Measurements from ENCODE around the gene COX10.
"Not testable (repeated sequence)": the region's sequence is repeated elsewhere in the genome, so short reads cannot be mapped to it uniquely, and the experiment has no call there.

Gene COX10

GRCh38 chr17:14069251-14070021, at the start of gene COX10:
Gene COX10 (plus strand): TSS chr17:14069504. CDS start chr17:14069606, 102 bp downstream.
- Histone ChIP-seq H3K4me1 (ENCODE audit: insufficient read depth, low read length) (peaks cover 17% of the 10 kb centered on the region), H2AFZ (ENCODE audit: low read depth, low read length) (peak within 1 kb of the TSS; percentile 88), H3K4me3 (ENCODE audit: low read length) (peak within 1 kb of the TSS; percentile 87), H3K9me3 (ENCODE audit: low read length) (peaks cover 13% of the 10 kb centered on the region), H3K27me3 (ENCODE audit: insufficient read depth, low read length) (no peaks in the 10 kb centered on the region), H3K36me3 (ENCODE audit: insufficient read depth, low read length) (peaks cover 9% of the 10 kb centered on the region)

GRCh38 chr17:14021651-14022294, 47.5 kb upstream of the COX10 start:
- H2AFZ ChIP-seq (ENCODE audit: low read depth, low read length); H3K27me3 ChIP-seq (ENCODE audit: insufficient read depth, low read length); H3K36me3 ChIP-seq (ENCODE audit: insufficient read depth, low read length); H3K4me3 ChIP-seq (ENCODE audit: low read length); H3K9me3 ChIP-seq (ENCODE audit: low read length); H3K4me1 ChIP-seq (ENCODE audit: insufficient read depth, low read length): not testable (repeated sequence)

- not testable (repeated sequence) for H3K4me3 ChIP-seq (ENCODE audit: low read length); H3K27me3 ChIP-seq (ENCODE audit: insufficient read depth, low read length); H2AFZ ChIP-seq (ENCODE audit: low read depth, low read length); H3K9me3 ChIP-seq (ENCODE audit: low read length); H3K4me1 ChIP-seq (ENCODE audit: insufficient read depth, low read length)
- H3K36me3 ChIP-seq (ENCODE audit: insufficient read depth, low read length) = peaks cover 16% of the 10 kb centered on the region
Measured at GRCh38 chr17:14029755-14030154, 39.5 kb upstream of the COX10 start.

GRCh38 chr17:14032234-14032633, 37.1 kb upstream of the COX10 start:
- Histone ChIP-seq H3K4me3 (ENCODE audit: low read length) (no peak overlapping the region), H3K4me1 (ENCODE audit: insufficient read depth, low read length) (no peaks in the 10 kb centered on the region), H3K27me3 (ENCODE audit: insufficient read depth, low read length) (no peaks in the 10 kb centered on the region), H3K36me3 (ENCODE audit: insufficient read depth, low read length) (peaks cover 16% of the 10 kb centered on the region), H2AFZ (ENCODE audit: low read depth, low read length) (no peak overlapping the region), H3K9me3 (ENCODE audit: low read length) (peaks cover 2% of the 10 kb centered on the region)

GRCh38 chr17:14033166-14033565, 36.1 kb upstream of the COX10 start:
- H3K36me3 ChIP-seq (ENCODE audit: insufficient read depth, low read length) = peaks cover 16% of the 10 kb centered on the region
- no peaks in the 10 kb centered on the region for H3K4me1 ChIP-seq (ENCODE audit: insufficient read depth, low read length)
- H3K9me3 ChIP-seq (ENCODE audit: low read length) = peaks cover 2% of the 10 kb centered on the region
- no peak overlapping the region for H3K4me3 ChIP-seq (ENCODE audit: low read length)
- H3K27me3 ChIP-seq (ENCODE audit: insufficient read depth, low read length) = no peaks in the 10 kb centered on the region
- H2AFZ ChIP-seq (ENCODE audit: low read depth, low read length) = no peak overlapping the region

- Histone ChIP-seq H3K36me3 (ENCODE audit: insufficient read depth, low read length) (peaks cover 16% of the 10 kb centered on the region), H2AFZ (ENCODE audit: low read depth, low read length) (no peak overlapping the region), H3K4me1 (ENCODE audit: insufficient read depth, low read length) (no peaks in the 10 kb centered on the region), H3K4me3 (ENCODE audit: low read length) (no peak overlapping the region), H3K27me3 (ENCODE audit: insufficient read depth, low read length) (no peaks in the 10 kb centered on the region), H3K9me3 (ENCODE audit: low read length) (no peaks in the 10 kb centered on the region)
Measured at GRCh38 chr17:14037453-14037852, 31.9 kb upstream of the COX10 start.

GRCh38 chr17:14038206-14038605, 31.1 kb upstream of the COX10 start:
- no peak overlapping the region for H3K4me3 ChIP-seq (ENCODE audit: low read length)
- peaks cover 11% of the 10 kb centered on the region for H3K36me3 ChIP-seq (ENCODE audit: insufficient read depth, low read length)
- no peaks in the 10 kb centered on the region for H3K27me3 ChIP-seq (ENCODE audit: insufficient read depth, low read length)
- no peak overlapping the region for H2AFZ ChIP-seq (ENCODE audit: low read depth, low read length)
- no peaks in the 10 kb centered on the region for H3K9me3 ChIP-seq (ENCODE audit: low read length)
- no peaks in the 10 kb centered on the region for H3K4me1 ChIP-seq (ENCODE audit: insufficient read depth, low read length)

GRCh38 chr17:14042411-14042810, 26.9 kb upstream of the COX10 start:
- no peaks in the 10 kb centered on the region for H3K9me3 ChIP-seq (ENCODE audit: low read length)
- no peak overlapping the region for H3K4me3 ChIP-seq (ENCODE audit: low read length)
- no peaks in the 10 kb centered on the region for H3K4me1 ChIP-seq (ENCODE audit: insufficient read depth, low read length)
- no peaks in the 10 kb centered on the region for H3K36me3 ChIP-seq (ENCODE audit: insufficient read depth, low read length)
- no peak overlapping the region for H2AFZ ChIP-seq (ENCODE audit: low read depth, low read length)
- H3K27me3 ChIP-seq (ENCODE audit: insufficient read depth, low read length) = no peaks in the 10 kb centered on the region

GRCh38 chr17:14044702-14045101, 24.6 kb upstream of the COX10 start:
- H3K4me1 ChIP-seq (ENCODE audit: insufficient read depth, low read length) = no peaks in the 10 kb centered on the region
- no peak overlapping the region for H2AFZ ChIP-seq (ENCODE audit: low read depth, low read length)
- H3K9me3 ChIP-seq (ENCODE audit: low read length) = no peaks in the 10 kb centered on the region
- no peaks in the 10 kb centered on the region for H3K27me3 ChIP-seq (ENCODE audit: insufficient read depth, low read length)
- H3K4me3 ChIP-seq (ENCODE audit: low read length) = no peak overlapping the region
- no peaks in the 10 kb centered on the region for H3K36me3 ChIP-seq (ENCODE audit: insufficient read depth, low read length)

GRCh38 chr17:14046978-14047377, 22.3 kb upstream of the COX10 start:
- Histone ChIP-seq H3K9me3 (ENCODE audit: low read length) (peaks cover 2% of the 10 kb centered on the region), H3K4me1 (ENCODE audit: insufficient read depth, low read length) (no peaks in the 10 kb centered on the region), H3K36me3 (ENCODE audit: insufficient read depth, low read length) (peaks cover 4% of the 10 kb centered on the region), H3K4me3 (ENCODE audit: low read length) (no peak overlapping the region), H2AFZ (ENCODE audit: low read depth, low read length) (no peak overlapping the region), H3K27me3 (ENCODE audit: insufficient read depth, low read length) (no peaks in the 10 kb centered on the region)

GRCh38 chr17:14047591-14047990, 21.7 kb upstream of the COX10 start:
- peaks cover 4% of the 10 kb centered on the region for H3K36me3 ChIP-seq (ENCODE audit: insufficient read depth, low read length)
- H3K4me3 ChIP-seq (ENCODE audit: low read length) = no peak overlapping the region
- no peaks in the 10 kb centered on the region for H3K27me3 ChIP-seq (ENCODE audit: insufficient read depth, low read length)
- no peaks in the 10 kb centered on the region for H3K4me1 ChIP-seq (ENCODE audit: insufficient read depth, low read length)
- no peak overlapping the region for H2AFZ ChIP-seq (ENCODE audit: low read depth, low read length)
- peaks cover 2% of the 10 kb centered on the region for H3K9me3 ChIP-seq (ENCODE audit: low read length)

GRCh38 chr17:14048169-14048568, 21.1 kb upstream of the COX10 start:
- Histone ChIP-seq H3K4me3 (ENCODE audit: low read length) (no peak overlapping the region), H3K27me3 (ENCODE audit: insufficient read depth, low read length) (no peaks in the 10 kb centered on the region), H3K9me3 (ENCODE audit: low read length) (peaks cover 2% of the 10 kb centered on the region), H2AFZ (ENCODE audit: low read depth, low read length) (no peak overlapping the region), H3K4me1 (ENCODE audit: insufficient read depth, low read length) (no peaks in the 10 kb centered on the region), H3K36me3 (ENCODE audit: insufficient read depth, low read length) (peaks cover 4% of the 10 kb centered on the region)

GRCh38 chr17:14050616-14051015, 18.7 kb upstream of the COX10 start:
- H3K27me3 ChIP-seq (ENCODE audit: insufficient read depth, low read length) = no peaks in the 10 kb centered on the region
- peaks cover 2% of the 10 kb centered on the region for H3K9me3 ChIP-seq (ENCODE audit: low read length)
- no peak overlapping the region for H3K4me3 ChIP-seq (ENCODE audit: low read length)
- no peak overlapping the region for H2AFZ ChIP-seq (ENCODE audit: low read depth, low read length)
- no peaks in the 10 kb centered on the region for H3K4me1 ChIP-seq (ENCODE audit: insufficient read depth, low read length)
- H3K36me3 ChIP-seq (ENCODE audit: insufficient read depth, low read length) = peaks cover 4% of the 10 kb centered on the region
